Measurements from ENCODE around the gene CEP192.

GRCh38 chr18:13141209-13141608 is 150.0 kb downstream of the CEP192 start:
- no peak for TF ChIP-seq CTCF (IDR thresholded peaks at IDR 0.05; ENCODE audit: low read length)
- no peak for TF ChIP-seq EZH2 (IDR thresholded peaks at IDR 0.05; ENCODE audit: borderline replicate concordance, low read length)
